ENCODE data around the gene GLRX5.

Gene GLRX5

GRCh38 chr14:95536671-95537070 lies 1.8 kb downstream of the GLRX5 start:
- no peak for DNase-seq

GRCh38 chr14:95537298-95538089 lies 2.6 kb downstream of the GLRX5 start:
- no peak for DNase-seq

GRCh38 chr14:95538801-95539509 lies 4.1 kb downstream of the GLRX5 start:
- DNase-seq, result no peak

- DNase-seq, result no peak
These were observed 5.5 kb downstream of the GLRX5 start for GRCh38 chr14:95540236-95540855.

- no peak for DNase-seq
These were observed 6.5 kb downstream of the GLRX5 start for GRCh38 chr14:95541346-95541745.

- DNase-seq, result no peak
These were observed 7.4 kb downstream of the GLRX5 start for GRCh38 chr14:95541932-95542930.

GRCh38 chr14:95543021-95543420 lies 8.2 kb downstream of the GLRX5 start:
- DNase-seq, result no peak

GRCh38 chr14:95544588-95544987 lies 9.7 kb downstream of the GLRX5 start:
- no peak for DNase-seq

- no peak for DNase-seq
These were observed 10.8 kb downstream of the GLRX5 start for GRCh38 chr14:95545515-95546168.

GRCh38 chr14:95547272-95547625 lies 12.4 kb downstream of the GLRX5 start:
- no peak for DNase-seq

- DNase-seq, result no peak
These were observed 12.9 kb downstream of the GLRX5 start for GRCh38 chr14:95547626-95548327.

- DNase-seq, result no peak
These were observed 13.6 kb downstream of the GLRX5 start for GRCh38 chr14:95548328-95548929.

- no peak for DNase-seq
These were observed 15.1 kb downstream of the GLRX5 start for GRCh38 chr14:95549656-95550585.

- no peak for DNase-seq
These were observed 16.6 kb downstream of the GLRX5 start for GRCh38 chr14:95551435-95551834.

- no peak for DNase-seq
These were observed 18.3 kb downstream of the GLRX5 start for GRCh38 chr14:95553141-95553540.

- no peak for DNase-seq
These were observed 20.2 kb downstream of the GLRX5 start for GRCh38 chr14:95555053-95555452.

GRCh38 chr14:95557291-95557690 lies 22.4 kb downstream of the GLRX5 start:
- DNase-seq, result no peak

- no peak for DNase-seq
These were observed 23.0 kb downstream of the GLRX5 start for GRCh38 chr14:95557832-95558231.

GRCh38 chr14:95559203-95559602 lies 24.4 kb downstream of the GLRX5 start:
- DNase-seq, result no peak

- DNase-seq, result peak; percentile 68 to 82
These were observed 26.2 kb downstream of the GLRX5 start for GRCh38 chr14:95561001-95561412.

Measured in NCI-H446 (cell line).